Stimulated activated CD8-positive, alpha-beta memory T cell treated with anti-CD3 and anti-CD28 coated beads, Interleukin-12 subunit alpha, Interleukin-12 subunit beta, amount 100 ng/mL, for 4 hours (primary cell): ENCODE data around the gene SCYGR2.

ENCODE experiments used
- DNase-seq: peaks from one replicate; pipeline ENCODE4 v3.0.0-alpha.2; 2020; ENCODE audit warnings: low read depth

Gene SCYGR2

GRCh38 chr2:227612546-227613271 is 14.0 kb downstream of the SCYGR2 start:
- no peak for DNase-seq

GRCh38 chr2:227613272-227613660 is 14.6 kb downstream of the SCYGR2 start:
- no peak for DNase-seq

GRCh38 chr2:227614246-227614645 is 15.6 kb downstream of the SCYGR2 start:
- no peak for DNase-seq

GRCh38 chr2:227614740-227615139 is 16.0 kb downstream of the SCYGR2 start, which contains the start of gene SCYGR3:
Gene SCYGR3 (minus strand): TSS chr2:227614840. CDS start chr2:227614840, 0 bp downstream.
- no peak for DNase-seq

GRCh38 chr2:227615181-227615580 is 16.5 kb downstream of the SCYGR2 start:
- no peak for DNase-seq

GRCh38 chr2:227615906-227616305 is 17.2 kb downstream of the SCYGR2 start:
- no peak for DNase-seq

- DNase-seq, result no peak
Observed at GRCh38 chr2:227616631-227617030, 17.9 kb downstream of the SCYGR2 start.

GRCh38 chr2:227617316-227618230 is 18.9 kb downstream of the SCYGR2 start, which contains the start of gene SCYGR4:
Gene SCYGR4 (plus strand): TSS chr2:227617498. CDS start chr2:227617498, 0 bp downstream.
- no peak for DNase-seq

- DNase-seq, result no peak
Observed at GRCh38 chr2:227623226-227623625, 24.5 kb downstream of the SCYGR2 start.

- DNase-seq, result no peak
Observed at GRCh38 chr2:227625420-227625819, 26.7 kb downstream of the SCYGR2 start.

- DNase-seq, result no peak
Observed at GRCh38 chr2:227626580-227627151, 28.0 kb downstream of the SCYGR2 start.

- no peak for DNase-seq
Observed at GRCh38 chr2:227627769-227628168, 29.1 kb downstream of the SCYGR2 start.

- no peak for DNase-seq
Observed at GRCh38 chr2:227629435-227629834, 30.7 kb downstream of the SCYGR2 start.

GRCh38 chr2:227630322-227630721 is 31.6 kb downstream of the SCYGR2 start:
- no peak for DNase-seq

GRCh38 chr2:227632827-227633226 is 34.1 kb downstream of the SCYGR2 start:
- no peak for DNase-seq

GRCh38 chr2:227634201-227634600 is 35.5 kb downstream of the SCYGR2 start:
- no peak for DNase-seq

GRCh38 chr2:227642656-227643055 is 44.0 kb downstream of the SCYGR2 start:
- DNase-seq, result no peak

- no peak for DNase-seq
Observed at GRCh38 chr2:227643990-227644551, 45.4 kb downstream of the SCYGR2 start.
